ENCODE data around the gene KLHL26. TPM values are rescaled to one million over a fixed set of nuclear protein-coding genes. Genes with fewer than 3 reads are reported as not detected.

The KLHL26 gene
- 17.1 TPM for total RNA-seq (2021; ENCODE audit: unreplicated experiment)
- 7.1 and 14.4 TPM in 2 replicates for polyA plus RNA-seq (2012)
- percentile 48 among the genes with signal in this experiment for Bru-seq, nascent RNA
- BruChase-seq, experiment 1, labeled RNA remaining after a 6-hour chase, result percentile 46 among the genes with signal in this experiment
- percentile 55 among the genes with signal in this experiment for BruChase-seq, experiment 2, labeled RNA remaining after a 2-hour chase
- long read RNA-seq, full-length matches to known transcripts, result 12 of 22 reads
- long read RNA-seq, partial matches to known transcripts, result 1 of 22 reads
- long read RNA-seq, other reads (novel, unspliced or antisense), result 9 of 22 reads

GRCh38 chr19:18636969-18637629 is at the start of gene KLHL26:
Gene KLHL26 (plus strand): TSS chr19:18637028. CDS start chr19:18637055, 27 bp downstream.
- peaks cover 9 to 27% of the 10 kb centered on the region in 2 experiments for H3K4me1 ChIP-seq (ENCODE audit: control insufficient read depth in 1 of 2, insufficient read depth in 2 of 2, low read length in 2 of 2)
- peak within 1 kb of the TSS; percentile 80 for H2AFZ ChIP-seq (ENCODE audit: low read depth, low read length, poor library complexity, severe bottlenecking)
- no peaks in the 10 kb centered on the region for H4K20me1 ChIP-seq (ENCODE audit: insufficient read depth)
- ChIA-PET POLR2A (interaction anchor here (1.1 kb wide), 1 partner anchor 47 kb away, joined by 3 read pairs; no protein-coding TSS in a partner anchor), CTCF (no interaction called here), RAD21 (ENCODE audit: low non-redundant PET in 1 of 2, low total read pairs in 2 of 2, uncharacterized antibody in 2 of 2, unreplicated experiment in 2 of 2) (no interaction called here)
- H3K27ac ChIP-seq (ENCODE audit: low read depth, low read length), result peak within 1 kb of the TSS; percentile 82
- peak within 1 kb of the TSS; percentile 99 for H3K4me2 ChIP-seq (ENCODE audit: low read length)
- H3K79me2 ChIP-seq (ENCODE audit: insufficient read depth, low read length), result peaks cover 36% of the 10 kb centered on the region
- ATAC-seq, result no peak
- H3K9ac ChIP-seq (ENCODE audit: low read length), result peak within 1 kb of the TSS; percentile 98
- H3K36me3 ChIP-seq (ENCODE audit: control insufficient read depth in 1 of 2, insufficient read depth in 2 of 2, low read length in 2 of 2), result no peaks in the 10 kb centered on the region
- BruUV-seq (replicated peaks), result no TSS peak
- H3K4me3 ChIP-seq (replicated peaks in 1 of 2; ENCODE audit: low read depth in 1 of 2, low read length in 2 of 2), result peak within 1 kb of the TSS; percentile 92 to 98
- no peaks in the 10 kb centered on the region for H3K27me3 ChIP-seq (ENCODE audit: insufficient read depth, low read length)
- H3K9me3 ChIP-seq (ENCODE audit: control insufficient read depth in 1 of 2, insufficient read depth in 1 of 2, low read depth in 1 of 2, low read length in 2 of 2), result no peaks in the 10 kb centered on the region
- peak; percentile 89 for TF ChIP-seq YY1 (IDR thresholded peaks at IDR 0.05; ENCODE audit: extremely low read depth, insufficient replicate concordance, low read depth, low read length)
- TF ChIP-seq SP1 (IDR thresholded peaks at IDR 0.05; ENCODE audit: low read depth), result no peak
- TF ChIP-seq POLR2AphosphoS5 (IDR thresholded peaks at IDR 0.05; ENCODE audit: low read depth, low read length), result peak; percentile 70
- no peak for TF ChIP-seq ELF1 (IDR thresholded peaks at IDR 0.05; ENCODE audit: borderline replicate concordance, low read depth)
- no peak for TF ChIP-seq SRF (IDR thresholded peaks at IDR 0.05; ENCODE audit: low read depth)
- no peak for TF ChIP-seq REST (IDR thresholded peaks at IDR 0.05; ENCODE audit: low read depth)
- no peak for DNase-seq (ENCODE audit: low read depth, low spot score)
- intact Hi-C loops (cut with micrococcal nuclease), result loop anchor here (2.0 to 5.0 kb wide), 2 partner anchors 45 to 114 kb away; partner anchors contain the start of gene ELL
- H3K9me2 ChIP-seq (ENCODE audit: insufficient read depth), result no peaks in the 10 kb centered on the region

Data from HCT116 (cell line).